Caco-2 (cell line): Measurements from ENCODE around the gene ALKBH5. TPM values are rescaled to one million over a fixed set of nuclear protein-coding genes. Genes with fewer than 3 reads are reported as not detected.
A peak's percentile ranks its signal among the peaks of the same experiment; 100 is the strongest.

ENCODE experiments used
- BruUV-seq: library from RNA; stranded (reverse); fragments of 400-500 nt; replicated peaks from 2 replicates; lab custom pipeline; 2021; lab: Mats Ljungman, UMichigan
- CTCF ChIA-PET: fragments of 300-600 bp; sonication (Branson Sonifier 250); formaldehyde crosslinking; loops from one replicate; lab custom pipeline; 2022; ENCODE audit warnings: antibody characterized with exemption; lab: Charles Lee
- POLR2A ChIA-PET: fragments of 300-600 bp; sonication (Branson Sonifier 250); formaldehyde crosslinking; loops from one replicate; lab custom pipeline; 2022; ENCODE audit warnings: antibody characterized with exemption; lab: Charles Lee
- DNase-seq, 2 experiments: peaks; one replicate each; pipeline versions ENCODE4 v3.0.0 to v3.0.0-alpha.2; 2020 to 2022
- H3K27me3 ChIP-seq: replicated peaks from 2 replicates; pipeline ENCODE4 v1.6.0; 2011; ENCODE audit warnings: low read length; ENCODE audit not compliant: control insufficient read depth, insufficient read depth
- H3K36me3 ChIP-seq: 2 replicates; pipeline ENCODE4 v1.5.1; 2011; ENCODE audit warnings: low read length; ENCODE audit not compliant: control insufficient read depth, insufficient read depth
- H3K4me1 ChIP-seq: fragments of 250-450 bp; sonication (Bioruptor Pico); 2 replicates; pipeline ENCODE4 v1.5.1; 2020; ENCODE audit warnings: mild to moderate bottlenecking
- H3K4me3 ChIP-seq: 2 replicates; pipeline ENCODE4 v1.5.1; 2011; ENCODE audit warnings: low read depth, mild to moderate bottlenecking, control low read depth, low read length
- H3K9me3 ChIP-seq: fragments of 250-450 bp; sonication (Bioruptor Pico); 2 replicates; pipeline ENCODE4 v1.5.1; 2020; ENCODE audit warnings: mild to moderate bottlenecking, moderate library complexity
- H3K27ac Mint-ChIP-seq: one replicate; pipeline ENCODE4 v1.8.0; 2022; ENCODE audit warnings: mixed read lengths; ENCODE audit not compliant: unreplicated experiment
- H3K27me3 Mint-ChIP-seq: one replicate; pipeline ENCODE4 v1.8.0; 2022; ENCODE audit warnings: mixed read lengths; ENCODE audit not compliant: insufficient read depth, unreplicated experiment
- H3K36me3 Mint-ChIP-seq: one replicate; pipeline ENCODE4 v1.8.0; 2022; ENCODE audit warnings: mild to moderate bottlenecking, mixed read lengths; ENCODE audit not compliant: insufficient read depth, unreplicated experiment
- H3K4me1 Mint-ChIP-seq: one replicate; pipeline ENCODE4 v1.8.0; 2022; ENCODE audit warnings: low read depth, mixed read lengths; ENCODE audit not compliant: unreplicated experiment
- H3K4me3 Mint-ChIP-seq: one replicate; pipeline ENCODE4 v1.8.0; 2022; ENCODE audit warnings: mild to moderate bottlenecking, moderate library complexity, mixed read lengths; ENCODE audit not compliant: unreplicated experiment
- H3K9me3 Mint-ChIP-seq: one replicate; pipeline ENCODE4 v1.8.0; 2022; ENCODE audit warnings: mixed read lengths; ENCODE audit not compliant: unreplicated experiment
- CTCF ChIP-seq, 2 experiments: fragments of 200-600 bp in 1 of 2; IDR thresholded peaks; 1 replicate in 1 of 2; 2 replicates in 1 of 2; pipeline versions ENCODE4 v1.5.1 to v1.8.0; 2011 to 2022; ENCODE audit warnings: antibody characterized with exemption in 1 of 2, control low read depth in 1 of 2, inconsistent platforms in 1 of 2, low read depth in 1 of 2, low read length in 1 of 2, mild to moderate bottlenecking in 1 of 2, moderate library complexity in 1 of 2; ENCODE audit not compliant: insufficient read depth in 1 of 2, severe bottlenecking in 1 of 2, unreplicated experiment in 1 of 2
- intact Hi-C: fragments of 100-400 bp; cut with micrococcal nuclease; formaldehyde crosslinking; loops from one replicate; pipeline ENCODE4 v1.10.0; 2022; ENCODE audit not compliant: unreplicated experiment
- total RNA-seq: library from RNA; stranded (reverse); gene quantifications from 2 replicates; pipeline ENCODE4 v1.2.3, GENCODE V29; 2022

ALKBH5 gene
- total RNA-seq, 1 experiment from 2014 or later = 101 TPM

DNA sequence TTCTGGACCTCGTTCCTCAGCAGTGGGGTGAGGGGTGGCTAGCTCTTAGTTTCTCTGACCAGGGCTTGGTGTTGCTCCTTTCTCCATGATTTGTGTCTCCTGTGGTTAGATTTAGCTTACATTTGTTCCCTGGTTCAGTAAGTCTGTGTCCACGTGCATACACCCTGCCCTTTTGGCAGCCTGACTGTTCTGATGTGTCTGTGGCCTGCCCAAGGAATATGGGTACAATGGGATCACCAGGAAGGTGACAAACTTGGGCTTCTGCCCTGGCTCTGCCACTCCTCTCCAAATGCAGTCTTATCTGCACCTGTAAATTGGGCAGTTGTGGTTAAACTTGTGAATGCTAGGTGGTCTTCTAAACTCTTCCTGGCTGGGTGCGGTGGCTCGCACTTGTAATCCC is 17.5 kb downstream of the ALKBH5 start:
- ChIA-PET POLR2A (no interaction called here), CTCF (no interaction called here)
- no peak for DNase-seq
- Mint-ChIP-seq H3K4me1 (peaks cover 12% of the 10 kb centered on the region), H3K9me3 (no peaks in the 10 kb centered on the region), H3K36me3 (peaks cover 76% of the 10 kb centered on the region), H3K4me3 (no peak overlapping the region), H3K27me3 (no peaks in the 10 kb centered on the region), H3K27ac (no peak overlapping the region)
- H3K36me3 ChIP-seq = peaks cover 6% of the 10 kb centered on the region
- H3K4me1 ChIP-seq = peaks cover 19% of the 10 kb centered on the region
- intact Hi-C loops = loop anchor here (5.0 kb wide), 1 partner anchor 59 kb away; no protein-coding TSS in a partner anchor
- no peaks in the 10 kb centered on the region for H3K27me3 ChIP-seq
- no TSS peak for BruUV-seq
- H3K9me3 ChIP-seq = no peaks in the 10 kb centered on the region
- no peak for TF ChIP-seq CTCF (IDR thresholded peaks at IDR 0.05; ENCODE audit: insufficient read depth in 1 of 2, low read depth in 1 of 2, low read length in 1 of 2, severe bottlenecking in 1 of 2, unreplicated experiment in 1 of 2)
- H3K4me3 ChIP-seq = no peak overlapping the region

- H3K36me3 ChIP-seq = peaks cover 5% of the 10 kb centered on the region
Observed at GRCh38 chr17:18203308-18203707, 19.7 kb downstream of the ALKBH5 start.

DNA sequence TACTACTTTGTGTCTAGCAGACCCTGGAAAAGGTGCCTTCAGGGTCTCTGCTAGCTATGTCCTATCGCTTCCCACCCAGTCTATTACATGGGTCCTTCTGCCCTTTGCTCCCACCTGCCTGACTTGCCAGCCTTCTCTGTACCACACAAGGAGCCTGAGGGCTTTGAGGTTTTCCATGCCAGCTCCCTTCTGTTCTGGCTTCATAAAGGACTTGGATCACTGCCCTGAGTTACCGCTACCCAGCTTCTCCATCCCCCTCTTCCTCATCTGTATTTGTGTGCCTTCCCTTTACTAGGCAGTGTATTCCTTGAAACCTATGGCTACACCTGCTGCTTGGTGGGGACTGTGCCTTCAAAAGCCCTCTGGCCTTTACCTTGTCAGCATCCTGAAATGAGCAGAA is 22.2 kb downstream of the ALKBH5 start:
- Mint-ChIP-seq H3K4me3 (no peak overlapping the region), H3K27me3 (no peaks in the 10 kb centered on the region), H3K4me1 (peaks cover 7% of the 10 kb centered on the region), H3K36me3 (peaks cover 74% of the 10 kb centered on the region), H3K27ac (no peak overlapping the region), H3K9me3 (no peaks in the 10 kb centered on the region)
- ChIA-PET CTCF (no interaction called here), POLR2A (no interaction called here)
- TF ChIP-seq CTCF (IDR thresholded peaks at IDR 0.05; ENCODE audit: insufficient read depth in 1 of 2, low read depth in 1 of 2, low read length in 1 of 2, severe bottlenecking in 1 of 2, unreplicated experiment in 1 of 2) = no peak
- H3K36me3 ChIP-seq = peaks cover 5% of the 10 kb centered on the region
- no peaks in the 10 kb centered on the region for H3K9me3 ChIP-seq
- H3K27me3 ChIP-seq = no peaks in the 10 kb centered on the region
- no peak for DNase-seq
- peaks cover 19% of the 10 kb centered on the region for H3K4me1 ChIP-seq
- intact Hi-C loops = no loop called here
- H3K4me3 ChIP-seq = no peak overlapping the region
- no TSS peak for BruUV-seq

More at GRCh38 chr17:18203308-18203707, 19.7 kb downstream of the ALKBH5 start:
- peak; percentile 78 to 83 for DNase-seq
- peak overlapping the region; percentile 88 for H3K27ac Mint-ChIP-seq
- ChIA-PET POLR2A (no interaction called here), CTCF (interaction anchor here (0.7 to 1.5 kb wide), 4 partner anchors 15 to 156 kb away, joined by 3 to 6 read pairs (median 4); partner anchors contain the start of gene ALKBH5)
- peak overlapping the region; percentile 44 for H3K4me3 Mint-ChIP-seq
- Histone ChIP-seq H3K27me3 (no peaks in the 10 kb centered on the region), H3K4me1 (peaks cover 19% of the 10 kb centered on the region), H3K9me3 (no peaks in the 10 kb centered on the region), H3K4me3 (no peak overlapping the region)
- H3K9me3 Mint-ChIP-seq = no peaks in the 10 kb centered on the region
- intact Hi-C loops = loop anchor here (5.0 kb wide), 1 partner anchor 61 kb away; no protein-coding TSS in a partner anchor
- peaks cover 12% of the 10 kb centered on the region for H3K4me1 Mint-ChIP-seq
- H3K36me3 Mint-ChIP-seq = peaks cover 73% of the 10 kb centered on the region
- no peaks in the 10 kb centered on the region for H3K27me3 Mint-ChIP-seq
- TF ChIP-seq CTCF (IDR thresholded peaks at IDR 0.05; ENCODE audit: insufficient read depth in 1 of 2, low read depth in 1 of 2, low read length in 1 of 2, severe bottlenecking in 1 of 2, unreplicated experiment in 1 of 2) = no peak
- BruUV-seq = no TSS peak
